ENCODE data around the gene CELA2A. TPM values are rescaled to one million over a fixed set of nuclear protein-coding genes. Genes with fewer than 3 reads are reported as not detected.
"Not testable (repeated sequence)": the region's sequence is repeated elsewhere in the genome, so short reads cannot be mapped to it uniquely, and the experiment has no call there.

Gene CELA2A
- total RNA-seq, 2 experiments from 2014 or later, result not detected

- DNase-seq (ENCODE audit: low spot score), result no peak
- H3K9me3 ChIP-seq (ENCODE audit: low read length), result no peaks in the 10 kb centered on the region
- no peaks in the 10 kb centered on the region for H4K20me1 ChIP-seq (ENCODE audit: insufficient read depth, low read length)
- POLR2A ChIA-PET, result interaction anchor here (0.6 to 1.3 kb wide), 2 partner anchors 10 to 109 kb away, joined by 3 read pairs; no protein-coding TSS in a partner anchor
- H3K4me1 ChIP-seq (ENCODE audit: insufficient read depth, low read length, poor library complexity, severe bottlenecking), result peaks cover 25% of the 10 kb centered on the region
- no peak overlapping the region for H3K27ac ChIP-seq (ENCODE audit: low read depth, low read length, poor library complexity, severe bottlenecking)
- BruUV-seq (replicated peaks), result no TSS peak
- peaks cover 18% of the 10 kb centered on the region for H3K36me3 ChIP-seq (ENCODE audit: insufficient read depth, low read length)
- no peaks in the 10 kb centered on the region for H3K79me2 ChIP-seq (ENCODE audit: insufficient read depth, low read depth, low read length)
- TF ChIP-seq, protein P1, sequence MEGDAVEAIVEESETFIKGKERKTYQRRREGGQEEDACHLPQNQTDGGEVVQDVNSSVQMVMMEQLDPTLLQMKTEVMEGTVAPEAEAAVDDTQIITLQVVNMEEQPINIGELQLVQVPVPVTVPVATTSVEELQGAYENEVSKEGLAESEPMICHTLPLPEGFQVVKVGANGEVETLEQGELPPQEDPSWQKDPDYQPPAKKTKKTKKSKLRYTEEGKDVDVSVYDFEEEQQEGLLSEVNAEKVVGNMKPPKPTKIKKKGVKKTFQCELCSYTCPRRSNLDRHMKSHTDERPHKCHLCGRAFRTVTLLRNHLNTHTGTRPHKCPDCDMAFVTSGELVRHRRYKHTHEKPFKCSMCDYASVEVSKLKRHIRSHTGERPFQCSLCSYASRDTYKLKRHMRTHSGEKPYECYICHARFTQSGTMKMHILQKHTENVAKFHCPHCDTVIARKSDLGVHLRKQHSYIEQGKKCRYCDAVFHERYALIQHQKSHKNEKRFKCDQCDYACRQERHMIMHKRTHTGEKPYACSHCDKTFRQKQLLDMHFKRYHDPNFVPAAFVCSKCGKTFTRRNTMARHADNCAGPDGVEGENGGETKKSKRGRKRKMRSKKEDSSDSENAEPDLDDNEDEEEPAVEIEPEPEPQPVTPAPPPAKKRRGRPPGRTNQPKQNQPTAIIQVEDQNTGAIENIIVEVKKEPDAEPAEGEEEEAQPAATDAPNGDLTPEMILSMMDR (conservative IDR thresholded peaks at IDR 0.05; ENCODE audit: low read length), result 0 out of 2 replicates have a peak, but pooled peaks have one; percentile 17
- TF ChIP-seq EZH2phosphoT487 (IDR thresholded peaks at IDR 0.05; ENCODE audit: borderline replicate concordance, low read depth, low read length), result no peak
- CTCF ChIA-PET (ENCODE audit: unreplicated experiment), result no interaction called here
- no peak overlapping the region for H3K4me2 ChIP-seq (ENCODE audit: low read length)
- no peaks in the 10 kb centered on the region for H3K9me2 ChIP-seq (ENCODE audit: insufficient read depth, low read length)
- H2AFZ ChIP-seq (ENCODE audit: low read length), result no peak overlapping the region
- intact Hi-C loops (cut with micrococcal nuclease; ENCODE audit: unreplicated experiment), result no loop called here
- no peak overlapping the region for H3K4me3 ChIP-seq (ENCODE audit: low read depth, low read length, poor library complexity, severe bottlenecking)
Measured at GRCh38 chr1:15513919-15514318, 57.4 kb downstream of the CELA2A start.

GRCh38 chr1:15514557-15514956, 58.0 kb downstream of the CELA2A start:
- DNase-seq (ENCODE audit: low spot score); H3K9me2 ChIP-seq (ENCODE audit: insufficient read depth, low read length); H3K4me2 ChIP-seq (ENCODE audit: low read length); H3K4me3 ChIP-seq (ENCODE audit: low read depth, low read length, poor library complexity, severe bottlenecking); H3K79me2 ChIP-seq (ENCODE audit: insufficient read depth, low read depth, low read length); H2AFZ ChIP-seq (ENCODE audit: low read length); H3K27ac ChIP-seq (ENCODE audit: low read depth, low read length, poor library complexity, severe bottlenecking); CTCF ChIA-PET (ENCODE audit: unreplicated experiment); intact Hi-C loops (cut with micrococcal nuclease; ENCODE audit: unreplicated experiment); H4K20me1 ChIP-seq (ENCODE audit: insufficient read depth, low read length); H3K9me3 ChIP-seq (ENCODE audit: low read length); BruUV-seq (replicated peaks): not testable (repeated sequence)
- peaks cover 18% of the 10 kb centered on the region for H3K36me3 ChIP-seq (ENCODE audit: insufficient read depth, low read length)
- POLR2A ChIA-PET, result interaction anchor here (0.6 to 1.3 kb wide), 3 partner anchors 9 to 179 kb away, joined by 3 read pairs; no protein-coding TSS in a partner anchor
- H3K4me1 ChIP-seq (ENCODE audit: insufficient read depth, low read length, poor library complexity, severe bottlenecking), result peaks cover 18% of the 10 kb centered on the region

DNA sequence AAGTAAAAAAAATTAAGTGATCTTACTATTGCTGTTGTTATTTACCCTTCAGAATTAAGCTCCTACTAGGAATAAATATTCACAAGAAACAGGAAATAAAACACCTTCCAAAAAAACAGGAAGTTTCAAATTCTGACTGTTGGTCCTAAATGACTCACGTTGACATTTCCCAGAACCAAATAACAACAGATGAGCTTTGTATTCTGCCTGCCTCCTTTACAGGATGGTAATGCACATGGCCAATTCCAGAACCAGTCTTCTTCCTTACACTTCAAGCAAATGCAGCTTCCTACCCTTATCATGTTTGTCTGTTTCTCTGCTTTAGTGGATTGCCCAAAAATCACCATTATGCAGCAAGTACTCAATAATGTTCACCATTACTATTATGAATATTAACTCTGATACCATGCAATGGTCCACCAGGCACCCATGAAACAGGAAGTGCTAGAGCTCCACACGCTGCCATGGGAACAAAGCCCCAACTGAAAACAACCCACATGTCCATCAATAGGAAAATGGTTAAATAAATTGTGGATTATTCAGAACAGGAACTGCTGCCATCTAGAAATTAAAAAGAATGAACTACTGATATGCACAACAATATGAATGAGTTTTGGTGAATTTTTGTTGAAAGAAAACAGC, 58.6 kb downstream of the CELA2A start:
- TSS peak; percentile 32 for BruUV-seq (replicated peaks)
- ChIA-PET CTCF (ENCODE audit: unreplicated experiment) (no interaction called here), POLR2A (interaction anchor here (0.7 to 0.8 kb wide), 2 partner anchors 10 to 47 kb away, joined by 3 to 5 read pairs; no protein-coding TSS in a partner anchor)
- no peaks in the 10 kb centered on the region for H3K79me2 ChIP-seq (ENCODE audit: insufficient read depth, low read depth, low read length)
- TF ChIP-seq EZH2phosphoT487 (IDR thresholded peaks at IDR 0.05; ENCODE audit: borderline replicate concordance, low read depth, low read length), result no peak
- TF ChIP-seq, protein P1 (conservative IDR thresholded peaks at IDR 0.05; ENCODE audit: low read length), result no peak
- no peak overlapping the region for H3K27ac ChIP-seq (ENCODE audit: low read depth, low read length, poor library complexity, severe bottlenecking)
- intact Hi-C loops (cut with micrococcal nuclease; ENCODE audit: unreplicated experiment), result no loop called here
- peaks cover 12% of the 10 kb centered on the region for H3K4me1 ChIP-seq (ENCODE audit: insufficient read depth, low read length, poor library complexity, severe bottlenecking)
- H4K20me1 ChIP-seq (ENCODE audit: insufficient read depth, low read length), result no peaks in the 10 kb centered on the region
- no peak overlapping the region for H2AFZ ChIP-seq (ENCODE audit: low read length)
- H3K9me3 ChIP-seq (ENCODE audit: low read length), result no peaks in the 10 kb centered on the region
- no peak for DNase-seq (ENCODE audit: low spot score)
- H3K4me3 ChIP-seq (ENCODE audit: low read depth, low read length, poor library complexity, severe bottlenecking), result no peak overlapping the region
- H3K4me2 ChIP-seq (ENCODE audit: low read length), result peak overlapping the region; percentile 34
- no peaks in the 10 kb centered on the region for H3K9me2 ChIP-seq (ENCODE audit: insufficient read depth, low read length)
- H3K36me3 ChIP-seq (ENCODE audit: insufficient read depth, low read length), result peaks cover 18% of the 10 kb centered on the region
